ENCODE measurements around the gene SFN.

Gene SFN

GRCh38 chr1:26889551-26890466 is 26.9 kb downstream of the SFN start, which contains the start of gene GPN2:
Gene GPN2 (minus strand): TSS chr1:26890283. CDS start chr1:26890096, 187 bp downstream.
- Histone ChIP-seq H3K4me3 (ENCODE audit: low read depth in 1 of 2, low read length in 1 of 2) (peak within 1 kb of the TSS; percentile 82), H3K4me1 (ENCODE audit: control insufficient read depth in 1 of 2, insufficient read depth in 1 of 2, low read depth in 1 of 2, low read length in 1 of 2) (peaks cover 16 to 18% of the 10 kb centered on the region in 2 experiments), H3K27ac (peak within 1 kb of the TSS; percentile 92), H3K36me3 (peaks cover 68% of the 10 kb centered on the region), H3K27me3 (no peaks in the 10 kb centered on the region), H3K9me3 (no peaks in the 10 kb centered on the region)
- no peak for TF ChIP-seq CTCF (IDR thresholded peaks at IDR 0.05)

GRCh38 chr1:26890467-26890796 is 27.5 kb downstream of the SFN start:
- no peak for TF ChIP-seq CTCF (IDR thresholded peaks at IDR 0.05)
- Histone ChIP-seq H3K4me3 (ENCODE audit: low read depth in 1 of 2, low read length in 1 of 2) (peak overlapping the region; percentile 82), H3K4me1 (ENCODE audit: control insufficient read depth in 1 of 2, insufficient read depth in 1 of 2, low read depth in 1 of 2, low read length in 1 of 2) (peaks cover 16 to 18% of the 10 kb centered on the region in 2 experiments), H3K36me3 (peaks cover 67% of the 10 kb centered on the region), H3K9me3 (no peaks in the 10 kb centered on the region), H3K27me3 (no peaks in the 10 kb centered on the region), H3K27ac (peak overlapping the region; percentile 92)

GRCh38 chr1:26894263-26894662 is 31.3 kb downstream of the SFN start:
- no peak overlapping the region for H3K27ac ChIP-seq

GRCh38 chr1:26897351-26897750 is 34.4 kb downstream of the SFN start:
- H3K36me3 ChIP-seq = peaks cover 46% of the 10 kb centered on the region
- H3K9me3 ChIP-seq = no peaks in the 10 kb centered on the region
- peaks cover 19 to 28% of the 10 kb centered on the region in 2 experiments for H3K4me1 ChIP-seq (ENCODE audit: control insufficient read depth in 1 of 2, insufficient read depth in 1 of 2, low read depth in 1 of 2, low read length in 1 of 2)
- no peak overlapping the region for H3K27ac ChIP-seq
- no peak overlapping the region for H3K4me3 ChIP-seq (ENCODE audit: low read depth in 1 of 2, low read length in 1 of 2)
- TF ChIP-seq CTCF (IDR thresholded peaks at IDR 0.05) = no peak
- no peaks in the 10 kb centered on the region for H3K27me3 ChIP-seq

More at GRCh38 chr1:26894263-26894662, 31.3 kb downstream of the SFN start:
- peaks cover 52% of the 10 kb centered on the region for H3K36me3 ChIP-seq
- H3K9me3 ChIP-seq = no peaks in the 10 kb centered on the region
- H3K27me3 ChIP-seq = no peaks in the 10 kb centered on the region
- H3K4me1 ChIP-seq (ENCODE audit: control insufficient read depth in 1 of 2, insufficient read depth in 1 of 2, low read depth in 1 of 2, low read length in 1 of 2) = peaks cover 17% of the 10 kb centered on the region in 2 experiments
- TF ChIP-seq CTCF (IDR thresholded peaks at IDR 0.05) = no peak
- no peak overlapping the region for H3K4me3 ChIP-seq (ENCODE audit: low read depth in 1 of 2, low read length in 1 of 2)

- Histone ChIP-seq H3K9me3 (no peaks in the 10 kb centered on the region), H3K4me3 (ENCODE audit: low read depth in 1 of 2, low read length in 1 of 2) (peak within 1 kb of the TSS; percentile 86 to 96), H3K27me3 (peaks cover under 1% of the 10 kb centered on the region), H3K4me1 (ENCODE audit: control insufficient read depth in 1 of 2, insufficient read depth in 1 of 2, low read depth in 1 of 2, low read length in 1 of 2) (peaks cover 19 to 30% of the 10 kb centered on the region in 2 experiments), H3K36me3 (peaks cover 18% of the 10 kb centered on the region), H3K27ac (peak within 1 kb of the TSS; percentile 91)
- TF ChIP-seq CTCF (IDR thresholded peaks at IDR 0.05) = peak; percentile 18
Measured at GRCh38 chr1:26900001-26900814, 37.3 kb downstream of the SFN start, which contains the start of gene GPATCH3. Gene GPATCH3 (minus strand): TSS chr1:26900467. CDS start chr1:26900442, 25 bp downstream.
